Measurements from ENCODE around the gene SMG5. TPM values are rescaled to one million over a fixed set of nuclear protein-coding genes. Genes with fewer than 3 reads are reported as not detected.

The SMG5 gene
- total RNA-seq, 4 donors from 2014 or later = 56.9 to 88.4 (median 61.0) TPM

DNA sequence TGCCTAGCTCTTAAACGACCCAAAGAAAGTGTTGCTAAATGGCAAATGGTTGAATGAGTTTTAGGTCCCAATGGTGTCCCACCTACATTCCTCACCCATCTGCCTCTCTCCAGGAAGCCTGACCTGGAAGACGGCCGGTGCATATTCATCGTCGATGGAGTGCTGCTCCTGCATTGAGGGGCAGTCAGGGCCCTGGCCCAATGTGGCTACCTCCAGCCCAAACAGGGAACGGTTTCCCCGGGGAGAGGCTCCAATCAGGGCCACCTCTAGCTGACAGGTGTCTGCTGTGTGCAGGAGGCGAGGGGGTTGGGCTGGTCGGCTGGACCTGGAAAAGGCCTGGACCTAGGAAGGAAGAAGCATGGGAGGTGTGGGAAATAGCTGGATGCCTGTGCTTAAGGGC is 11.3 kb upstream of the SMG5 start:
- intact Hi-C loops (cut with DNase I; ENCODE audit: low total_unique reads) = no loop called here
- WGBS, 2 donors = 89 to 93% methylated on average over 9 of the region's 9 CpGs
- no peak overlapping the region for H3K4me3 ChIP-seq (ENCODE audit: low read depth, poor library complexity, severe bottlenecking)
- TF ChIP-seq CTCF (IDR thresholded peaks at IDR 0.05) (no peak), POLR2A (IDR thresholded peaks at IDR 0.05) (no peak)
- no peak for DNase-seq (ENCODE audit: low spot score in 2 of 2)

DNA sequence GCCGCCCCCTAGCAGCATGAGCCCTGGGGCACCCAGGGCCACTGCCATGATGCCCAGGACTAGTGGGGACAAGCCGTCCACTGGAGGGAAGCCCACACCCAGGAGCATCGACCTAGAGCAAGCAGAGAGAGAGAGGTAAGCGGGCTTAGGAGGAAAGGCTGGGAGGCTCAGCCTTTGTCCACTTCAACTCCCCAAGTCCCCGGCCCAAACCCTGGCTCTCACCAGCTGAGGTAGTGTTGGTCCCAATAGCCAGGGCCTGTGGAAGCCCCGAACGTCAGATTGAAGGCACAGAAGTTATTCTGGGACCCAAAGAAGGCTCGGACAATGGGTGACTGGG is 10.4 kb upstream of the SMG5 start:
- no peak overlapping the region for H3K4me3 ChIP-seq (ENCODE audit: low read depth, poor library complexity, severe bottlenecking)
- TF ChIP-seq CTCF (IDR thresholded peaks at IDR 0.05) = no peak
- TF ChIP-seq POLR2A (IDR thresholded peaks at IDR 0.05) = no peak
- 83 to 87% methylated on average over 6 to 8 of the region's 8 CpGs for WGBS, 2 donors
- DNase-seq (ENCODE audit: low spot score in 2 of 2) = no peak
- intact Hi-C loops (cut with DNase I; ENCODE audit: low total_unique reads) = no loop called here

- TF ChIP-seq POLR2A (IDR thresholded peaks at IDR 0.05) = no peak
- no peak for TF ChIP-seq CTCF (IDR thresholded peaks at IDR 0.05)
- no peak overlapping the region for H3K4me3 ChIP-seq (ENCODE audit: low read depth, poor library complexity, severe bottlenecking)
- DNase-seq (ENCODE audit: low spot score in 2 of 2) = peak; percentile 84 to 97
- 18 to 24% methylated on average over 36 to 37 of the region's 37 CpGs for WGBS, 2 donors
- intact Hi-C loops (cut with DNase I; ENCODE audit: low total_unique reads) = no loop called here
These were observed 8.8 kb upstream of the SMG5 start for GRCh38 chr1:156291226-156292061.

- intact Hi-C loops (cut with DNase I; ENCODE audit: low total_unique reads) = no loop called here
- DNase-seq (ENCODE audit: low spot score in 2 of 2) = no peak
- TF ChIP-seq POLR2A (IDR thresholded peaks at IDR 0.05) (no peak), CTCF (IDR thresholded peaks at IDR 0.05) (no peak)
- no peak overlapping the region for H3K4me3 ChIP-seq (ENCODE audit: low read depth, poor library complexity, severe bottlenecking)
These were observed 7.2 kb upstream of the SMG5 start for GRCh38 chr1:156289857-156290256.

GRCh38 chr1:156286061-156286460 is 3.4 kb upstream of the SMG5 start:
- TF ChIP-seq CTCF (IDR thresholded peaks at IDR 0.05) = no peak
- TF ChIP-seq POLR2A (IDR thresholded peaks at IDR 0.05) = no peak
- intact Hi-C loops (cut with DNase I; ENCODE audit: low total_unique reads) = no loop called here
- WGBS, 2 donors = 69 to 74% methylated on average over 8 of the region's 8 CpGs
- DNase-seq (ENCODE audit: low spot score in 2 of 2) = no peak
- H3K4me3 ChIP-seq (ENCODE audit: low read depth, poor library complexity, severe bottlenecking) = no peak overlapping the region

DNA sequence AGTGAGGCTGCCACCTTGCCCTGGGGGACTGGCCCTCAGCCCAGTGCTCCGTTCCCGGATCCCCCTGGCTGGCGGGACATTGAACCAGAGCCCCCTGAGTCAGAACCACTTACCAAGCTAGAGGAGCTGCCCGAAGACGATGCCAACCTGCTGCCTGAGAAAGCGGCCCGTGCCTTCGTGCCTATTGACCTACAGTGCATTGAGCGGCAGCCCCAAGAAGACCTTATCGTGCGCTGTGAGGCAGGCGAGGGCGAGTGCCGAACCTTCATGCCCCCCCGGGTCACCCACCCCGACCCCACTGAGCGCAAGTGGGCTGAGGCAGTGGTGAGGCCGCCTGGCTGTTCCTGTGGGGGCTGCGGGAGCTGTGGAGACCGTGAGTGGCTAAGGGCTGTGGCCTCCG is 2.8 kb upstream of the SMG5 start:
- intact Hi-C loops (cut with DNase I; ENCODE audit: low total_unique reads) = no loop called here
- 72 to 86% methylated on average over 15 to 21 of the region's 21 CpGs for WGBS, 2 donors
- no peak for TF ChIP-seq POLR2A (IDR thresholded peaks at IDR 0.05)
- TF ChIP-seq CTCF (IDR thresholded peaks at IDR 0.05) = no peak
- H3K4me3 ChIP-seq (ENCODE audit: low read depth, poor library complexity, severe bottlenecking) = no peak overlapping the region
- DNase-seq (ENCODE audit: low spot score in 2 of 2) = no peak

Data from lower leg skin (tissue), 4 donors.